Neural cell (in vitro differentiated cells): ENCODE data around the gene ZNF285. TPM values are rescaled to one million over a fixed set of nuclear protein-coding genes. Genes with fewer than 3 reads are reported as not detected.

Experiments
- H2AFZ ChIP-seq: fragments of 200-600, 300-800 bp; sonication (generic), shearing (Covaris generic); 2 replicates; pipeline ENCODE4 v1.6.0; 2014; ENCODE audit warnings: low read depth, mild to moderate bottlenecking, antibody characterized with exemption, low read length, moderate library complexity
- H3F3A ChIP-seq: fragments of 200-600 bp; shearing (Covaris generic); 2 replicates; pipeline ENCODE4 v1.6.1; 2016; ENCODE audit warnings: mild to moderate bottlenecking, moderate library complexity, mixed read lengths, antibody characterized with exemption, low read length; ENCODE audit not compliant: insufficient read depth, poor library complexity, severe bottlenecking
- H3K27ac ChIP-seq: fragments of 200-600, 300-800 bp; sonication (generic), shearing (Covaris generic); 2 replicates; pipeline ENCODE4 v1.5.1; 2014; ENCODE audit warnings: mild to moderate bottlenecking, low read length, moderate library complexity
- H3K27me3 ChIP-seq: fragments of 300-800, 200-600 bp; sonication (generic), shearing (Covaris generic); 2 replicates; pipeline ENCODE4 v1.6.0; 2014; ENCODE audit warnings: mild to moderate bottlenecking, low read depth, low read length, moderate library complexity; ENCODE audit not compliant: insufficient read depth
- H3K36me3 ChIP-seq: fragments of 300-800, 200-600 bp; sonication (generic), shearing (Covaris generic); 2 replicates; pipeline ENCODE4 v1.5.1; 2014; ENCODE audit warnings: mild to moderate bottlenecking, antibody characterized with exemption, low read length, moderate library complexity; ENCODE audit not compliant: insufficient read depth
- H3K4me2 ChIP-seq: fragments of 300-800, 200-600 bp; sonication (generic), shearing (Covaris generic); 2 replicates; pipeline ENCODE4 v1.6.0; 2014; ENCODE audit warnings: mild to moderate bottlenecking, low read length
- H3K4me3 ChIP-seq: fragments of 300-800, 200-600 bp; sonication (generic), shearing (Covaris generic); 2 replicates; pipeline ENCODE4 v1.5.1; 2014; ENCODE audit warnings: mild to moderate bottlenecking, low read length, moderate library complexity
- H3K79me2 ChIP-seq: fragments of 200-600 bp; shearing (Covaris generic); replicated peaks from 2 replicates; pipeline ENCODE4 v1.6.0; 2014; ENCODE audit warnings: mild to moderate bottlenecking, low read length, moderate library complexity; ENCODE audit not compliant: insufficient read depth
- H3K9ac ChIP-seq: fragments of 300-800, 200-600 bp; sonication (generic), shearing (Covaris generic); 2 replicates; pipeline ENCODE4 v1.6.1; 2016; ENCODE audit warnings: mild to moderate bottlenecking, low read length, mixed read lengths
- H3K9me2 ChIP-seq: fragments of 200-600 bp; shearing (Covaris generic); 2 replicates; pipeline ENCODE4 v1.6.1; 2016; ENCODE audit warnings: mild to moderate bottlenecking, low read length, mixed read lengths; ENCODE audit not compliant: insufficient read depth
- H3K9me3 ChIP-seq: fragments of 200-600, 300-800 bp; sonication (generic), shearing (Covaris generic); 2 replicates; pipeline ENCODE4 v1.6.1; 2016; ENCODE audit warnings: mild to moderate bottlenecking, mixed run types, low read length, moderate library complexity, mixed read lengths
- H4K20me1 ChIP-seq: fragments of 200-600 bp; shearing (Covaris generic); 2 replicates; pipeline ENCODE4 v1.6.1; 2016; ENCODE audit warnings: mild to moderate bottlenecking, mixed run types; ENCODE audit not compliant: insufficient read depth
- CTCF ChIP-seq: fragments of 450-650 bp; IDR thresholded peaks from 2 replicates; pipeline ENCODE4 v1.5.1; 2014; ENCODE audit warnings: antibody characterized with exemption, mild to moderate bottlenecking, moderate library complexity; ENCODE audit not compliant: poor library complexity, severe bottlenecking
- EP300 ChIP-seq: fragments of 450-650 bp; conservative IDR thresholded peaks from 2 replicates; pipeline ENCODE4 v1.6.1; 2014; ENCODE audit warnings: antibody characterized with exemption, mild to moderate bottlenecking, moderate library complexity; ENCODE audit not compliant: poor library complexity, severe bottlenecking
- EZH2 ChIP-seq: fragments of 200-600, 300-800 bp; shearing (Covaris generic), sonication (generic); IDR thresholded peaks from 2 replicates; pipeline ENCODE4 v1.6.1; 2014; ENCODE audit warnings: antibody characterized with exemption, low read length, borderline replicate concordance, mild to moderate bottlenecking; ENCODE audit not compliant: insufficient read depth, poor library complexity, severe bottlenecking
- MXI1 ChIP-seq: fragments of 450-650 bp; conservative IDR thresholded peaks from 2 replicates; pipeline ENCODE4 v1.6.1; 2014; ENCODE audit warnings: antibody characterized with exemption, mild to moderate bottlenecking; ENCODE audit not compliant: poor library complexity, severe bottlenecking
- POLR2AphosphoS5 ChIP-seq: IDR thresholded peaks from 2 replicates; pipeline ENCODE4 v1.6.1; 2012
- RAD21 ChIP-seq: fragments of 450-650 bp; conservative IDR thresholded peaks from 2 replicates; pipeline ENCODE4 v1.6.1; 2014; ENCODE audit warnings: antibody characterized with exemption, mild to moderate bottlenecking, moderate library complexity
- REST ChIP-seq: IDR thresholded peaks from 2 replicates; pipeline ENCODE4 v1.6.1; 2012; ENCODE audit warnings: borderline replicate concordance
- SMC3 ChIP-seq: fragments of 450-650 bp; conservative IDR thresholded peaks from 2 replicates; pipeline ENCODE4 v1.6.1; 2014; ENCODE audit warnings: antibody characterized with exemption, mild to moderate bottlenecking, moderate library complexity; ENCODE audit not compliant: poor library complexity
- TAF1 ChIP-seq: IDR thresholded peaks from 2 replicates; pipeline ENCODE4 v1.6.1; 2012; ENCODE audit warnings: low read depth
- polyA minus RNA-seq: library from RNA; depleted of rRNA, polyadenylated mRNA; stranded (reverse); fragments of >200 nt; gene quantifications from 2 replicates; pipeline ENCODE4 v1.2.3, GENCODE V29; 2014
- polyA plus RNA-seq: library from polyadenylated mRNA; depleted of rRNA; stranded (reverse); fragments of >200 nt; gene quantifications from 2 replicates; pipeline ENCODE4 v1.2.3, GENCODE V29; 2014

ZNF285 gene
- polyA plus RNA-seq, result 45.5 and 47.1 TPM in 2 replicates
- 49.9 and 65.5 TPM in 2 replicates for polyA minus RNA-seq

GRCh38 chr19:44401139-44402115 lies at the start of gene ZNF285:
Gene ZNF285, minus strand, starts transcription at chr19:44401608. Its CDS starts 4,395 bp downstream, at chr19:44397213.
- Histone ChIP-seq H2AFZ (peak within 1 kb of the TSS; percentile 94), H3K4me2 (peak within 1 kb of the TSS; percentile 73), H3F3A (no peaks in the 10 kb centered on the region), H3K27ac (peak within 1 kb of the TSS; percentile 14), H3K4me3 (peak within 1 kb of the TSS; percentile 73), H3K27me3 (no peaks in the 10 kb centered on the region), H3K9me2 (no peaks in the 10 kb centered on the region), H3K36me3 (no peaks in the 10 kb centered on the region), H4K20me1 (no peaks in the 10 kb centered on the region), H3K9me3 (no peaks in the 10 kb centered on the region), H3K9ac (peak within 1 kb of the TSS; percentile 65), H3K79me2 (no peaks in the 10 kb centered on the region)
- TF ChIP-seq TAF1, result no peak
- TF ChIP-seq MXI1, result peak; percentile 82
- no peak for TF ChIP-seq EP300
- peak; percentile 41 for TF ChIP-seq SMC3
- peak; percentile 60 for TF ChIP-seq POLR2AphosphoS5
- TF ChIP-seq EZH2, result no peak
- TF ChIP-seq RAD21, result peak; percentile 24
- TF ChIP-seq REST, result no peak
- TF ChIP-seq CTCF, result no peak

- no peak within 1 kb of the TSS for H2AFZ ChIP-seq
- peaks cover 4% of the 10 kb centered on the region for H3K9me3 ChIP-seq
Measured at GRCh38 chr19:44447916-44448674, 46.7 kb upstream of the ZNF285 start, which contains the start of gene ZNF229. Gene ZNF229, minus strand, starts transcription at chr19:44448472. Its CDS starts 5,625 bp downstream, at chr19:44442847.

More at GRCh38 chr19:44447916-44448674, 46.7 kb upstream of the ZNF285 start, which contains the start of gene ZNF229:
- H3K9ac ChIP-seq, result peak within 1 kb of the TSS; percentile 30
- H3F3A ChIP-seq, result no peaks in the 10 kb centered on the region
- H4K20me1 ChIP-seq, result no peaks in the 10 kb centered on the region
- no peaks in the 10 kb centered on the region for H3K79me2 ChIP-seq
- H3K36me3 ChIP-seq, result no peaks in the 10 kb centered on the region
- TF ChIP-seq EZH2 (no peak), MXI1 (peak; percentile 85), EP300 (no peak), TAF1 (no peak), REST (no peak), POLR2AphosphoS5 (peak; percentile 49)
- no peak within 1 kb of the TSS for H3K27ac ChIP-seq
- no peaks in the 10 kb centered on the region for H3K9me2 ChIP-seq
- H3K27me3 ChIP-seq, result no peaks in the 10 kb centered on the region
- H3K4me2 ChIP-seq, result peak within 1 kb of the TSS; percentile 40
- H3K4me3 ChIP-seq, result peak within 1 kb of the TSS; percentile 66
